ENCODE results near the gene CDH16. TPM values are rescaled to one million over a fixed set of nuclear protein-coding genes. Genes with fewer than 3 reads are reported as not detected.

CDH16 gene
- total and polyA plus RNA-seq, 2 experiments from 2014 or later = not detected

GRCh38 chr16:66939366-66939765 lies 20.7 kb upstream of the CDH16 start:
- Histone ChIP-seq H3K79me2 (replicated peaks; ENCODE audit: insufficient read depth) (no peaks in the 10 kb centered on the region), H3K9me2 (ENCODE audit: insufficient read depth) (no peaks in the 10 kb centered on the region), H3K27ac (ENCODE audit: low read depth) (no peak overlapping the region), H3K4me1 (ENCODE audit: insufficient read depth) (no peaks in the 10 kb centered on the region), H2AFZ (no peak overlapping the region), H3F3A (replicated peaks; ENCODE audit: low read depth) (no peaks in the 10 kb centered on the region), H3K4me2 (no peak overlapping the region), H3K36me3 (ENCODE audit: insufficient read depth) (no peaks in the 10 kb centered on the region), H3K4me3 (no peak overlapping the region), H3K27me3 (ENCODE audit: insufficient read depth) (peaks cover 20% of the 10 kb centered on the region), H4K20me1 (replicated peaks; ENCODE audit: insufficient read depth) (peaks cover 10% of the 10 kb centered on the region)
- Mint-ChIP-seq H3K9me3 (no peaks in the 10 kb centered on the region), H3K4me3 (no peak overlapping the region), H3K4me1 (peaks cover 4% of the 10 kb centered on the region; the same call in 1 of the 3 replicates), H3K36me3 (ENCODE audit: low read depth) (peaks cover 19% of the 10 kb centered on the region), H3K27ac (no peak overlapping the region), H3K27me3 (ENCODE audit: insufficient read depth, low read depth, poor library complexity) (peaks cover 22% of the 10 kb centered on the region)
- no peak for DNase-seq (ENCODE audit: low spot score)
- no peak for ATAC-seq
- no peak for TF ChIP-seq POLR2AphosphoS5 (IDR thresholded peaks at IDR 0.05; ENCODE audit: low read depth)
- TF ChIP-seq, protein P1, sequence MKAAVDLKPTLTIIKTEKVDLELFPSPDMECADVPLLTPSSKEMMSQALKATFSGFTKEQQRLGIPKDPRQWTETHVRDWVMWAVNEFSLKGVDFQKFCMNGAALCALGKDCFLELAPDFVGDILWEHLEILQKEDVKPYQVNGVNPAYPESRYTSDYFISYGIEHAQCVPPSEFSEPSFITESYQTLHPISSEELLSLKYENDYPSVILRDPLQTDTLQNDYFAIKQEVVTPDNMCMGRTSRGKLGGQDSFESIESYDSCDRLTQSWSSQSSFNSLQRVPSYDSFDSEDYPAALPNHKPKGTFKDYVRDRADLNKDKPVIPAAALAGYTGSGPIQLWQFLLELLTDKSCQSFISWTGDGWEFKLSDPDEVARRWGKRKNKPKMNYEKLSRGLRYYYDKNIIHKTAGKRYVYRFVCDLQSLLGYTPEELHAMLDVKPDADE (IDR thresholded peaks at IDR 0.05) = no peak
- no peak for TF ChIP-seq EZH2phosphoT487 (IDR thresholded peaks at IDR 0.05; ENCODE audit: unreplicated experiment)
- no peak for TF ChIP-seq STAT1 (IDR thresholded peaks at IDR 0.05; ENCODE audit: unreplicated experiment)
- TF ChIP-seq, protein P2, sequence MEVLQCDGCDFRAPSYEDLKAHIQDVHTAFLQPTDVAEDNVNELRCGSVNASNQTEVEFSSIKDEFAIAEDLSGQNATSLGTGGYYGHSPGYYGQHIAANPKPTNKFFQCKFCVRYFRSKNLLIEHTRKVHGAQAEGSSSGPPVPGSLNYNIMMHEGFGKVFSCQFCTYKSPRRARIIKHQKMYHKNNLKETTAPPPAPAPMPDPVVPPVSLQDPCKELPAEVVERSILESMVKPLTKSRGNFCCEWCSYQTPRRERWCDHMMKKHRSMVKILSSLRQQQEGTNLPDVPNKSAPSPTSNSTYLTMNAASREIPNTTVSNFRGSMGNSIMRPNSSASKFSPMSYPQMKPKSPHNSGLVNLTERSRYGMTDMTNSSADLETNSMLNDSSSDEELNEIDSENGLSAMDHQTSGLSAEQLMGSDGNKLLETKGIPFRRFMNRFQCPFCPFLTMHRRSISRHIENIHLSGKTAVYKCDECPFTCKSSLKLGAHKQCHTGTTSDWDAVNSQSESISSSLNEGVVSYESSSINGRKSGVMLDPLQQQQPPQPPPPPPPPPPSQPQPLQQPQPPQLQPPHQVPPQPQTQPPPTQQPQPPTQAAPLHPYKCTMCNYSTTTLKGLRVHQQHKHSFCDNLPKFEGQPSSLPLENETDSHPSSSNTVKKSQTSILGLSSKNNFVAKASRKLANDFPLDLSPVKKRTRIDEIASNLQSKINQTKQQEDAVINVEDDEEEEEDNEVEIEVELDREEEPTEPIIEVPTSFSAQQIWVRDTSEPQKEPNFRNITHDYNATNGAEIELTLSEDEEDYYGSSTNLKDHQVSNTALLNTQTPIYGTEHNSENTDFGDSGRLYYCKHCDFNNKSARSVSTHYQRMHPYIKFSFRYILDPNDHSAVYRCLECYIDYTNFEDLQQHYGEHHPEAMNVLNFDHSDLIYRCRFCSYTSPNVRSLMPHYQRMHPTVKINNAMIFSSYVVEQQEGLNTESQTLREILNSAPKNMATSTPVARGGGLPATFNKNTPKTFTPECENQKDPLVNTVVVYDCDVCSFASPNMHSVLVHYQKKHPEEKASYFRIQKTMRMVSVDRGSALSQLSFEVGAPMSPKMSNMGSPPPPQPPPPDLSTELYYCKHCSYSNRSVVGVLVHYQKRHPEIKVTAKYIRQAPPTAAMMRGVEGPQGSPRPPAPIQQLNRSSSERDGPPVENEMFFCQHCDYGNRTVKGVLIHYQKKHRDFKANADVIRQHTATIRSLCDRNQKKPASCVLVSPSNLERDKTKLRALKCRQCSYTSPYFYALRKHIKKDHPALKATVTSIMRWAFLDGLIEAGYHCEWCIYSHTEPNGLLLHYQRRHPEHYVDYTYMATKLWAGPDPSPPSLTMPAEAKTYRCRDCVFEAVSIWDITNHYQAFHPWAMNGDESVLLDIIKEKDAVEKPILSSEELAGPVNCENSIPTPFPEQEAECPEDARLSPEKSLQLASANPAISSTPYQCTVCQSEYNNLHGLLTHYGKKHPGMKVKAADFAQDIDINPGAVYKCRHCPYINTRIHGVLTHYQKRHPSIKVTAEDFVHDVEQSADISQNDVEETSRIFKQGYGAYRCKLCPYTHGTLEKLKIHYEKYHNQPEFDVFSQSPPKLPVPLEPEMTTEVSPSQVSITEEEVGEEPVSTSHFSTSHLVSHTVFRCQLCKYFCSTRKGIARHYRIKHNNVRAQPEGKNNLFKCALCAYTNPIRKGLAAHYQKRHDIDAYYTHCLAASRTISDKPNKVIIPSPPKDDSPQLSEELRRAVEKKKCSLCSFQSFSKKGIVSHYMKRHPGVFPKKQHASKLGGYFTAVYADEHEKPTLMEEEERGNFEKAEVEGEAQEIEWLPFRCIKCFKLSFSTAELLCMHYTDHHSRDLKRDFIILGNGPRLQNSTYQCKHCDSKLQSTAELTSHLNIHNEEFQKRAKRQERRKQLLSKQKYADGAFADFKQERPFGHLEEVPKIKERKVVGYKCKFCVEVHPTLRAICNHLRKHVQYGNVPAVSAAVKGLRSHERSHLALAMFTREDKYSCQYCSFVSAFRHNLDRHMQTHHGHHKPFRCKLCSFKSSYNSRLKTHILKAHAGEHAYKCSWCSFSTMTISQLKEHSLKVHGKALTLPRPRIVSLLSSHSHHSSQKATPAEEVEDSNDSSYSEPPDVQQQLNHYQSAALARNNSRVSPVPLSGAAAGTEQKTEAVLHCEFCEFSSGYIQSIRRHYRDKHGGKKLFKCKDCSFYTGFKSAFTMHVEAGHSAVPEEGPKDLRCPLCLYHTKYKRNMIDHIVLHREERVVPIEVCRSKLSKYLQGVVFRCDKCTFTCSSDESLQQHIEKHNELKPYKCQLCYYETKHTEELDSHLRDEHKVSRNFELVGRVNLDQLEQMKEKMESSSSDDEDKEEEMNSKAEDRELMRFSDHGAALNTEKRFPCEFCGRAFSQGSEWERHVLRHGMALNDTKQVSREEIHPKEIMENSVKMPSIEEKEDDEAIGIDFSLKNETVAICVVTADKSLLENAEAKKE (CRISPR knock-in tag; IDR thresholded peaks at IDR 0.05) = no peak
- no peak for TF ChIP-seq CREB1 (CRISPR knock-in tag; IDR thresholded peaks at IDR 0.05; ENCODE audit: low read depth)
- no peak for TF ChIP-seq ZNF114 (CRISPR knock-in tag; IDR thresholded peaks at IDR 0.05)
- no peak for TF ChIP-seq NANOG (IDR thresholded peaks at IDR 0.05; ENCODE audit: borderline replicate concordance)
- TF ChIP-seq JUNB (IDR thresholded peaks at IDR 0.05; ENCODE audit: unreplicated experiment) = no peak
- no peak for TF ChIP-seq ZNF331 (CRISPR knock-in tag; IDR thresholded peaks at IDR 0.05; ENCODE audit: low read depth)
- TF ChIP-seq, protein P3, sequence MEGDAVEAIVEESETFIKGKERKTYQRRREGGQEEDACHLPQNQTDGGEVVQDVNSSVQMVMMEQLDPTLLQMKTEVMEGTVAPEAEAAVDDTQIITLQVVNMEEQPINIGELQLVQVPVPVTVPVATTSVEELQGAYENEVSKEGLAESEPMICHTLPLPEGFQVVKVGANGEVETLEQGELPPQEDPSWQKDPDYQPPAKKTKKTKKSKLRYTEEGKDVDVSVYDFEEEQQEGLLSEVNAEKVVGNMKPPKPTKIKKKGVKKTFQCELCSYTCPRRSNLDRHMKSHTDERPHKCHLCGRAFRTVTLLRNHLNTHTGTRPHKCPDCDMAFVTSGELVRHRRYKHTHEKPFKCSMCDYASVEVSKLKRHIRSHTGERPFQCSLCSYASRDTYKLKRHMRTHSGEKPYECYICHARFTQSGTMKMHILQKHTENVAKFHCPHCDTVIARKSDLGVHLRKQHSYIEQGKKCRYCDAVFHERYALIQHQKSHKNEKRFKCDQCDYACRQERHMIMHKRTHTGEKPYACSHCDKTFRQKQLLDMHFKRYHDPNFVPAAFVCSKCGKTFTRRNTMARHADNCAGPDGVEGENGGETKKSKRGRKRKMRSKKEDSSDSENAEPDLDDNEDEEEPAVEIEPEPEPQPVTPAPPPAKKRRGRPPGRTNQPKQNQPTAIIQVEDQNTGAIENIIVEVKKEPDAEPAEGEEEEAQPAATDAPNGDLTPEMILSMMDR (conservative IDR thresholded peaks at IDR 0.05; ENCODE audit: low read depth in 2 of 2) = no peak
- no peak for TF ChIP-seq REST (IDR thresholded peaks at IDR 0.05; ENCODE audit: unreplicated experiment)
- no peak for TF ChIP-seq EZH2 (IDR thresholded peaks at IDR 0.05; ENCODE audit: low read depth, unreplicated experiment)

Measured in GM23338 (cell line).